ENCODE data around the gene TNK2.

GRCh38 chr3:195825857-195826804 lies 82.2 kb downstream of the TNK2 start:
- TF ChIP-seq CTCF (IDR thresholded peaks at IDR 0.05; ENCODE audit: extremely low read depth in 1 of 2, insufficient read depth in 1 of 2, low read depth in 1 of 2, low read length in 2 of 2): no peak
- TF ChIP-seq POLR2AphosphoS5 (IDR thresholded peaks at IDR 0.05; ENCODE audit: insufficient read depth, low read depth, low read length): no peak
- TF ChIP-seq EZH2 (IDR thresholded peaks at IDR 0.05; ENCODE audit: borderline replicate concordance, low read depth, low read length, severe bottlenecking): no peak
- TF ChIP-seq POLR2A (IDR thresholded peaks at IDR 0.05; ENCODE audit: low read depth, low read length): no peak
- TF ChIP-seq MYC (IDR thresholded peaks at IDR 0.05; ENCODE audit: low read depth, low read length): no peak
- no peak for TF ChIP-seq MAX (IDR thresholded peaks at IDR 0.05; ENCODE audit: insufficient read depth, insufficient read length)
- no peak for TF ChIP-seq FOS (IDR thresholded peaks at IDR 0.05; ENCODE audit: borderline replicate concordance, insufficient read depth, low read length)
- no peak for TF ChIP-seq GATA2 (IDR thresholded peaks at IDR 0.05; ENCODE audit: insufficient read depth, insufficient read length, low read depth, low read length)
- TF ChIP-seq JUN (IDR thresholded peaks at IDR 0.05; ENCODE audit: borderline replicate concordance, insufficient read depth, insufficient read length, low read depth): no peak

Measured in endothelial cell of umbilical vein (primary cell).